ENCODE data around the gene AURKAIP1. TPM values are rescaled to one million over a fixed set of nuclear protein-coding genes. Genes with fewer than 3 reads are reported as not detected.

The AURKAIP1 gene
- total and polyA plus RNA-seq, 9 of the 15 experiments (the other 6 are each of a cell fraction or from before 2014, with no cell fraction given): 7.8 to 478 (median 92.0) TPM

DNA sequence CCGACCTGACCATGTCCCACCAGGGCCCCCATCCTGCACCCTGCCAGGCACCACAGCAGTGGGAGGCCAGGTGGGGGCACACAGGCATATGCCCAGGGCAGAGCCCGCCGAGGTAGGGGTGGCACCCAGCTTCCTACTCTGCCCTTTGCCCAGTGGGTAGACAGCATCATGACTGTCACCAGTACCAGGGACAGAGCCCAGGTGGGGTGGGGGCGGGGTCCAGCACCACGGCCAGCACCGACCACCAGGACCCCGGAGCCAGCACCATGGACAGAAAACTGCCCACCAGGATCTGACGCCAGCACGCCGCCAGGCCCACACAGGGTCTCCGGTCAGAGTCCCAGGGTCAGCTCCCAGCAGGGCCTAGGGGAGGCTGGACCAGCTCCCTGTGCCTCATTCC lies 40.2 kb downstream of the AURKAIP1 start (continued):
- TF ChIP-seq HINFP (tag; conservative IDR thresholded peaks at IDR 0.05; ENCODE audit: low read depth) (no peak), SMAD1 (IDR thresholded peaks at IDR 0.05; ENCODE audit: low read depth, low read length, partially characterized antibody) (no peak), ELF2 (CRISPR knock-in tag; IDR thresholded peaks at IDR 0.05) (no peak), STAT5A (IDR thresholded peaks at IDR 0.05; ENCODE audit: borderline replicate concordance, low read length) (no peak), CBFB (CRISPR knock-in tag; IDR thresholded peaks at IDR 0.05) (0 out of 2 replicates have a peak, but pooled peaks have one; percentile 46), FOXJ2 (tag; IDR thresholded peaks at IDR 0.05) (no peak), ARID4B (CRISPR knock-in tag; IDR thresholded peaks at IDR 0.05) (peak; percentile 92), CCNT2 (IDR thresholded peaks at IDR 0.05; ENCODE audit: borderline replicate concordance, extremely low read depth, insufficient read length, low read depth, low read length) (no peak), ZNF140 (CRISPR knock-in tag; IDR thresholded peaks at IDR 0.05) (no peak), NR1H2 (CRISPR knock-in tag; IDR thresholded peaks at IDR 0.05) (no peak), EHMT2 (IDR thresholded peaks at IDR 0.05) (peak; percentile 98), XRCC5 (IDR thresholded peaks at IDR 0.05; ENCODE audit: low read depth, low read length) (no peak), ZBTB7A (IDR thresholded peaks at IDR 0.05; ENCODE audit: borderline replicate concordance, control insufficient read depth, low read depth, low read length) (peak; percentile 96), HMG20A (CRISPR knock-in tag; conservative IDR thresholded peaks at IDR 0.05) (no peak)
- TF ChIP-seq, protein P1, sequence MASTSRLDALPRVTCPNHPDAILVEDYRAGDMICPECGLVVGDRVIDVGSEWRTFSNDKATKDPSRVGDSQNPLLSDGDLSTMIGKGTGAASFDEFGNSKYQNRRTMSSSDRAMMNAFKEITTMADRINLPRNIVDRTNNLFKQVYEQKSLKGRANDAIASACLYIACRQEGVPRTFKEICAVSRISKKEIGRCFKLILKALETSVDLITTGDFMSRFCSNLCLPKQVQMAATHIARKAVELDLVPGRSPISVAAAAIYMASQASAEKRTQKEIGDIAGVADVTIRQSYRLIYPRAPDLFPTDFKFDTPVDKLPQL (IDR thresholded peaks at IDR 0.05; ENCODE audit: extremely low read depth, insufficient read length): no peak
- TF ChIP-seq, protein P2, sequence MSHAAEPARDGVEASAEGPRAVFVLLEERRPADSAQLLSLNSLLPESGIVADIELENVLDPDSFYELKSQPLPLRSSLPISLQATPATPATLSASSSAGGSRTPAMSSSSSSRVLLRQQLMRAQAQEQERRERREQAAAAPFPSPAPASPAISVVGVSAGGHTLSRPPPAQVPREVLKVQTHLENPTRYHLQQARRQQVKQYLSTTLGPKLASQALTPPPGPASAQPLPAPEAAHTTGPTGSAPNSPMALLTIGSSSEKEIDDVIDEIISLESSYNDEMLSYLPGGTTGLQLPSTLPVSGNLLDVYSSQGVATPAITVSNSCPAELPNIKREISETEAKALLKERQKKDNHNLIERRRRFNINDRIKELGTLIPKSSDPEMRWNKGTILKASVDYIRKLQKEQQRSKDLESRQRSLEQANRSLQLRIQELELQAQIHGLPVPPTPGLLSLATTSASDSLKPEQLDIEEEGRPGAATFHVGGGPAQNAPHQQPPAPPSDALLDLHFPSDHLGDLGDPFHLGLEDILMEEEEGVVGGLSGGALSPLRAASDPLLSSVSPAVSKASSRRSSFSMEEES (CRISPR knock-in tag; IDR thresholded peaks at IDR 0.05): no peak
- TF ChIP-seq, protein P3, sequence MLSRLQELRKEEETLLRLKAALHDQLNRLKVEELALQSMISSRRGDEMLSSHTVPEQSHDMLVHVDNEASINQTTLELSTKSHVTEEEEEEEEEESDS (CRISPR knock-in tag; IDR thresholded peaks at IDR 0.05): no peak

All from K562 (cell line).